ENCODE data around the gene PPP1CC. TPM values are rescaled to one million over a fixed set of nuclear protein-coding genes. Genes with fewer than 3 reads are reported as not detected.
"Not testable (repeated sequence)": the region's sequence is repeated elsewhere in the genome, so short reads cannot be mapped to it uniquely, and the experiment has no call there.

Gene PPP1CC
- polyA plus RNA-seq, 1 donor, result 211 TPM

DNA sequence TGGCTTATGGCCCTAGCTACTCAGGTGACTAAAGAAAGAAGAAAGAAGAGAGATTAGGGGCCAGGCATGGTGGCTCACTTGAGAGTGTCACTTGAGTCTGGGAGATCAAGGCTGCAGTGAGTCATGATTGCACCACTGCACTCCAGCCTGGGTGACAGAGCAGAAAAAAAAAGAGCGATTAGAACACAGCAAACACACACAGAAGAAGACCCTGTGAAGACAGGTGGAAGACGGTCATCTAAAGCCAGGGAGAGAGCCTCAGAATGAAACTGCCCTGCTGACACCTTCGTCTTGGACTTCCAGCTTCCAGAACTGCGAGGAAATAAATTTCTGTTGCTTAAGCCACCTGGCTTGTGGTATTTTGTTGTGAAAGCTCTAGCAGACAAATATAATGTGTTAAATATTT, 17.5 kb upstream of the PPP1CC start:
- DNase-seq, result no peak

- DNase-seq, result no peak
Observed at GRCh38 chr12:110758922-110759321, 16.2 kb upstream of the PPP1CC start.

GRCh38 chr12:110756611-110757010, 13.9 kb upstream of the PPP1CC start:
- DNase-seq, result no peak

- no peak for DNase-seq
Observed at GRCh38 chr12:110754101-110754793, 11.6 kb upstream of the PPP1CC start.

DNA sequence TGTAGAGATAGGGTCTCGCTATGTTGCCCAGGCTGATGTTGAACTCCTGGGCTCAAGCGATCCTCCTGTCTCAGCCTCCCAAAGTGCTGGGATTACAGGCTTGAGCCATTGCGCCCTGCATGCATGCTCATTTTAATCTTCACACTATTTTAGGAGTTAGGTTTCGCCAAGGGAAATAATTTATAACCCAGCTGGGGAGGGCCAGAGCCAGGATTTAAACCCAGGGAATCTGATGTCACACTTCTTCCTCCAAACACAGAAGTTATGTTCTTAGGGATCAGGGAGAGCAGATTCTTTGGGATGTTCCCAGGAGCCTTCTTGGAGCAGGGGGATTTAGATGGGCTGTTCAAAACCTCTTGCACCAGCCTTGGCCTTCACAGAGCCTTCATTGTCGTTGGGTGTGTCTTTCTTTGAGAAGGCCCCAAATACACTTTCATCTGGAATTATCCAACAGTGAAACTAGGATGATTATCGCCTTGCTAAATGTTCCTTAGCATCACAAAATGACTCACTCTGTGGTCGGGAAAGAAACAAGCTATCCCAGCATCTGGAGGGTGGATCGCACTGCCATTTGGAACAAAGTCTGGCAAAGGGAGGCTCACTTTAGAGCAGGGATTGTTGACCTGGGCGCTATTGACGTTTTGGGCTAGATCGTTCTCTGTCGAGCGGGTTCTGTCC, 8.2 kb upstream of the PPP1CC start:
- DNase-seq, result no peak

- DNase-seq, result no peak
Observed at GRCh38 chr12:110746550-110746949, 3.9 kb upstream of the PPP1CC start.

DNA sequence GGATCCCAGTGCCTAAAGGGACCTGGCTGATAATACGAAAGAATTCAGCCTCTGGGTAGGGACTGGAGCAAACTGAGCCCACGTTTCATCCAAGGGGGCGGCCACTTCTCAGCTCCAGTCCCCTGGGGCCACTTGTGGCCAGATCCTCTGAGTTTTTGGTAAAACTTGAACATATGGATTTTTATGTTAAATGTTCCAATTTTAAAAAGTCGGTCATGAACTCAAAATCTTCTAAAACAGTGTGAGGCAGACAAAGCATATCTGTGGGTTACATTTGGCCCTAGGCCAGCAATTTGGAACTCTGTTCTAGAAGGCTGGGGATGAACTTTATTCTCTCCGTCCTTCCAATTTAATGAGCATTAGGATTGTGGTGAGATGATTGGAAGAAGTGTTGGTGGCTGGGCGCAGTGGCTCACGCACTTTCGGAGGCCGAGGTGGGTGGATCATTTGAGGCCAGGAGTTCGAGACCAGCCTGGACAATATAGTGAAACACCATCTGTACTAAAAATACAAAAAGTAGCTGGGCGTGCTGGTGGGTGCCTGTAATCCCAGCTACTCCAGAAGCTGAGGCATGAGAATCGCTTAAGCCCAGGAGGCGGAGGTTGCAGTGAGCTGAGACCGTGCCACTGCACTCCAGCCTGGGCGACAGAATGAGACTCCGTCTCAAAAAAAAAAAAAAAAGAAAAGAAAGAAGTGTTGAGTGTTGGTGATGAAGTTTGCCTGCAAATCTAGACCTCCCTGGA, 3.0 kb upstream of the PPP1CC start:
- DNase-seq, result no peak

DNA sequence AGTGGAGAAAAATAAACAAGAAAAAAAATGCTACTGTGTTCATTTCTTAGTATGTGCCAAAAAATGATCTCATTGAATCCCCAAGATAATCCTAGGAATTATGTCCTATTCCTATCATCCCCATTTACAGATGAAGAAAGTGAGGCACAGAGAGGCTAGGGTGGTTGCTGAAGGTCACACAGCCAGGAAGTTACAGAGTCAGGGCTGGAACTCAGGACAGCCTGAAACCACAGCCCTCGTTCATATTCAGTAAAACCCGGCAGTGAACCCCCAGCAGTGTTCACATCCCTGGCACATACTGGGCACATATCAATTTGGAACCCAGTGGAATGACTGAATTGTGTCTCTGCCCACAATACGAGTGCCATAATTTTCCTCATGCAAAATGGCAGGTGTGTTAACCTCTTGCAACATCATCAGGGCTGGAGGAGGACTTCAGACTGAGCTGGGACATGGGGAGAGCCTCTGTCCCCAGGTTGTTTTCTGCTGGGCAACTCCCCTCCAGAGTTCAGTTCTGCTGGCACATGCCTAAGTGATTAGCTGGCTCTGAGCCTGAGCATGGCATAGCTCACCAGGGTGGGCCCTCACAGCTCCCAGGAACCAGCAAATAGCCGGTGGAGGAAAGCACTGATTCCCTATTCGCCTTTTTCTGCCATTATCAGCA, 2.0 kb upstream of the PPP1CC start:
- no peak for DNase-seq

DNA sequence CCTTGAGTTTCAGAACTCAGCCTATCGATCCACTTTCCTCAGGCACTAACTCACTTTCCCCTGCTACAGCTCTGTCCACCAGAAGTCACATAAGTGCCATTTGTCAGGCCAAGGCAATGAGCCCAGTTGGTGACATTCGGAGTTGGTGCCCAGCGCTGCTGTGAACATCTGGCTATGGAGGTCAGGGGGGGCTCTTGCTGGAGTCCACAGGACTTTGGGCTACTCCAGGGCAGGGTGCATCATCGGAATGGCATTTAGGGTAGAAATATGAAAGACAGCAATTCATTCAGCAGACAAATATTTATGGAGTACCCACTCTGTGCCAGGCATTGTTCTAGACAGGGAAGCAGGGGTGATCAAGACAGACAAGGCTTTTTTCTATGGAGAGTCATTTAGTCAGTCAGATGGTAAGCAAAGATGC, 1.5 kb upstream of the PPP1CC start:
- DNase-seq, result no peak

DNA sequence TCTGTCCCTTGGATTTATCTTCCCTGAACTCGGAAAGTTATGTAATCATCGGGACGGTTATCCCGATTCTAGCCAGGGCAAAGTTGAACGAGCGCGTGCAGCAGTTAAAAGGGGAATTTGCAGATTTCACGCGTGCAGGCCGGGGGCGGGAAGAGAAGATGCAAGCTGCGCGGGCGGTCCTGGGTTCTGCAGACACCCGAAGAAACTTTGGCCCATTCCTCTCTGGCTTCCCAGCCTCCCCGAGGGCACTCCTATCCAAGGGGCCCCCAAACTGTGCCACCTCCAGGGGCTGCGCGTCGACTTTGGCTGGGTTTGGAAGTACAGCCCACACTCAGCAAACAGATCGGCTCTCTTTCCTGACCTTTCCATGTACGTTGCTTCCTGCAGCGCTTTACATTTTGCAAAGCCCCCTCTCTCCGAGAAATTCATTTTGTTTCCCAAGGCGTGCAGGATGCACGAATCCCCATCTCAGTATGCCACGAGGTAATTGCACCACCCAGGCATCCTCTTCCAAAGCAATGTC, 941 bp upstream of the PPP1CC start:
- peak; percentile 36 for DNase-seq

DNA sequence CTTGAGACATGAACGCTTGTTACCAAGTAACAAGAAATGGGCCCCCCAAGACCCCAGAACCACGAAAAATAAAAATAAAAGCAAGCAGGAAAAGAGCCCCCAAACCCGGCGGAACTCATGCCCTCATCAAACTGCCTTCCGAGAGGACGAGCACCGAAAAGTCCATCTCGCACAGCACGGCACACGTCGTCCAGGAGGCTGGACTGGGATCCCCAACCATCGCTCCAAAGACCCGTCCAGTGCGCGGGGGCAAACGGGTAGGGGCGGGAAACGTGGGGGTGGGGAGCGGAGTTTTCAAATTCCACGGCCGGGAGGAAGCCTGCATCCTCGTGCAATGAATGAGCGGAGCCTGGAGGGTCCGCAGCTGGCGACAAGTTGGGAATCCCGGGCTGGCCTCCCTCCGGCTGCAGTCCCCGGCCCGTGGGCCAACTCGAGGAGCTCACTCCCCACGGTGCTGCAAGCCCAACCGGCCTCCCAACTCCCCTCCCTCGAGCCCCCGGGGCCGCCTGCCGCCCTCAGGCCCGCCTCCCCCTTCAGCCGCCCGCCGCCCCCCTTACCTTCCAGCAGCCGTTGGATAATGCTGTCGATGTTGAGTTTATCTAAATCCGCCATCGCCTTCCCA, 484 bp downstream of the PPP1CC start:
- DNase-seq, result peak; percentile 20

GRCh38 chr12:110741341-110742095, 1.2 kb downstream of the PPP1CC start:
- no peak for DNase-seq

GRCh38 chr12:110739894-110740293, 2.8 kb downstream of the PPP1CC start:
- no peak for DNase-seq

GRCh38 chr12:110739488-110739887, 3.2 kb downstream of the PPP1CC start:
- DNase-seq, result no peak

DNA sequence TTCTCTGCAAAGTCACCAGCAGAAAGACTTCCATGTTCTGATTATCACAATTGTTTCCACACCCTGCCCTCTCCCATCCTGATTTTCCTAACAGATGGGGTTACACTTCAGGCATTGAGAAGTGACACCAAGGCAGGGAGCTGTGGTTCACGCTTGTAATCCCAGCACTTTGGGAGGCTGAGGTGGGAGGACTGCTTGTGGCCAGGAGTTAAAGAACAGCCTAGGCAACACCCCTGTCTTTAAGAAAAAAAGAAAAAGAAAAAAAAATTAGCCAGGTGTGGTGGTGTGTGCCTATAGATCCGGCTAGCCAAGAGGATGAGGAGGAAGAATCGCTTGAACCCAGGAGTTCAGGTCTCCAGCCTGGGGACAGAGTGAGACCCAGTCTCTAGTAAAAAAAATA, 5.2 kb downstream of the PPP1CC start:
- no peak for DNase-seq

- not testable (repeated sequence) for DNase-seq
Observed at GRCh38 chr12:110737016-110737415, 5.7 kb downstream of the PPP1CC start.

- DNase-seq, result no peak
Observed at GRCh38 chr12:110733900-110734299, 8.8 kb downstream of the PPP1CC start.

- DNase-seq, result no peak
Observed at GRCh38 chr12:110733089-110733715, 9.5 kb downstream of the PPP1CC start.

- no peak for DNase-seq
Observed at GRCh38 chr12:110732572-110732971, 10.1 kb downstream of the PPP1CC start.

GRCh38 chr12:110731479-110731878, 11.2 kb downstream of the PPP1CC start:
- no peak for DNase-seq

- no peak for DNase-seq
Observed at GRCh38 chr12:110728628-110729027, 14.1 kb downstream of the PPP1CC start.

Data from left kidney (tissue), 2 donors.